H1 (cell line): Measurements from ENCODE around the gene TNF. TPM values are rescaled to one million over a fixed set of nuclear protein-coding genes. Genes with fewer than 3 reads are reported as not detected.

Source experiments
- CTCF ChIA-PET: fragments of 300-600 bp; sonication (Branson Sonifier 250); formaldehyde crosslinking; loops from one replicate; lab custom pipeline; 2021; ENCODE audit not compliant: partially characterized antibody; lab: Charles Lee
- POLR2A ChIA-PET: fragments of 300-600 bp; sonication (Branson Sonifier 250); formaldehyde crosslinking; loops from one replicate; lab custom pipeline; 2021; ENCODE audit warnings: inconsistent platforms; ENCODE audit not compliant: partially characterized antibody; lab: Charles Lee
- DNase-seq, 2 experiments: peaks; one replicate each; pipeline versions ENCODE4 v3.0.0 to v3.0.0-alpha.2; 2010 to 2022; ENCODE audit warnings: low spot score in 2 of 2, low read depth in 1 of 2, mixed read lengths in 1 of 2
- FAIRE-seq: peaks from 2 replicates; lab custom pipeline; 2011; peaks lifted over from hg19 to GRCh38; lab: Jason Lieb, UNC
- H2AFZ ChIP-seq: 2 replicates; pipeline ENCODE4 v1.8.1; 2012; ENCODE audit warnings: low read length, inconsistent platforms
- H2AK5ac ChIP-seq: 2 replicates; pipeline ENCODE4 v1.6.1; 2013; ENCODE audit warnings: low read depth, low read length
- H2BK120ac ChIP-seq: replicated peaks from 2 replicates; pipeline ENCODE3; 2013; ENCODE audit warnings: low read depth, low read length, inconsistent platforms
- H2BK12ac ChIP-seq: 2 replicates; pipeline ENCODE4 v1.6.1; 2013; ENCODE audit warnings: low read depth, low read length
- H2BK15ac ChIP-seq: 2 replicates; pipeline ENCODE4 v1.6.1; 2013; ENCODE audit warnings: low read length
- H2BK20ac ChIP-seq: 2 replicates; pipeline ENCODE4 v1.6.1; 2013; ENCODE audit warnings: low read length
- H2BK5ac ChIP-seq: 2 replicates; pipeline ENCODE4 v1.6.1; 2013; ENCODE audit warnings: low read depth, low read length
- H3K14ac ChIP-seq: 2 replicates; pipeline ENCODE4 v1.6.1; 2013; ENCODE audit warnings: inconsistent platforms; ENCODE audit not compliant: insufficient read length
- H3K18ac ChIP-seq: 2 replicates; pipeline ENCODE4 v1.6.1; 2013; ENCODE audit warnings: low read length; ENCODE audit errors: extremely low read depth
- H3K23ac ChIP-seq: 2 replicates; pipeline ENCODE4 v1.6.1; 2013; ENCODE audit warnings: inconsistent platforms; ENCODE audit not compliant: insufficient read length
- H3K23me2 ChIP-seq: 2 replicates; pipeline ENCODE4 v1.6.1; 2013; ENCODE audit warnings: low read depth, low read length
- H3K27ac ChIP-seq: 2 replicates; pipeline ENCODE4 v1.6.1; 2011; ENCODE audit warnings: low read depth, low read length, inconsistent platforms
- H3K27me3 ChIP-seq, 4 experiments: replicated peaks in 1 of 4; 1 replicate in 1 of 4; 2 replicates in 3 of 4; pipeline versions ENCODE4 v1.6.1 to v1.8.1; 2011 to 2013; ENCODE audit warnings: low read length in 3 of 4, mild to moderate bottlenecking in 3 of 4, inconsistent platforms in 2 of 4, mixed read lengths in 2 of 4, moderate library complexity in 1 of 4; ENCODE audit not compliant: control insufficient read depth in 3 of 4, insufficient read depth in 3 of 4; ENCODE audit errors: extremely low read depth in 1 of 4
- H3K36me3 ChIP-seq, 4 experiments: 2 replicates each; pipeline versions ENCODE4 v1.6.1 to v1.8.1; 2011 to 2013; ENCODE audit warnings: mild to moderate bottlenecking in 4 of 4, low read length in 3 of 4, moderate library complexity in 2 of 4, control low read depth in 1 of 4, inconsistent platforms in 1 of 4; ENCODE audit not compliant: insufficient read depth in 4 of 4, control insufficient read depth in 2 of 4
- H3K4ac ChIP-seq: replicated peaks from 2 replicates; pipeline ENCODE3; 2013; ENCODE audit warnings: low read length, low read depth, mixed read lengths, inconsistent platforms; ENCODE audit not compliant: insufficient read length
- H3K4me1 ChIP-seq, 4 experiments: replicated peaks in 1 of 4; 1 replicate in 1 of 4; 2 replicates in 3 of 4; pipeline versions ENCODE4 v1.6.1 to v1.8.1; 2011 to 2013; ENCODE audit warnings: low read length in 3 of 4, inconsistent platforms in 2 of 4, mixed read lengths in 1 of 4; ENCODE audit not compliant: insufficient read depth in 4 of 4, control insufficient read depth in 3 of 4
- H3K4me2 ChIP-seq, 2 experiments: 2 replicates each; pipeline versions ENCODE4 v1.6.1 to v1.8.1; 2011 to 2013; ENCODE audit warnings: low read depth in 2 of 2, low read length in 2 of 2, control low read depth in 1 of 2, inconsistent platforms in 1 of 2, mild to moderate bottlenecking in 1 of 2; ENCODE audit not compliant: insufficient read depth in 1 of 2
- H3K4me3 ChIP-seq, 4 experiments: fragments of 200-600, 300-600 bp in 1 of 4; sonication (generic), shearing (Covaris generic), sonication (Bioruptor Twin) in 1 of 4; 2 replicates each; pipeline versions ENCODE4 v1.5.1 to v1.8.1; 2011 to 2016; ENCODE audit warnings: low read length in 4 of 4, low read depth in 3 of 4, control low read depth in 2 of 4, inconsistent platforms in 2 of 4, mild to moderate bottlenecking in 2 of 4, mixed read lengths in 1 of 4, moderate library complexity in 1 of 4; ENCODE audit not compliant: insufficient read depth in 2 of 4; ENCODE audit errors: extremely low read depth in 1 of 4
- H3K56ac ChIP-seq: replicated peaks from 2 replicates; pipeline ENCODE3; 2013; ENCODE audit warnings: low read depth, mild to moderate bottlenecking, mixed read lengths, low read length, inconsistent platforms; ENCODE audit not compliant: insufficient read length
- H3K79me1 ChIP-seq: 2 replicates; pipeline ENCODE4 v1.6.1; 2013; ENCODE audit warnings: low read depth, low read length, control low read depth
- H3K79me2 ChIP-seq, 2 experiments: 2 replicates each; pipeline versions ENCODE4 v1.6.1 to v1.8.1; 2012 to 2013; ENCODE audit warnings: low read length in 2 of 2, mild to moderate bottlenecking in 2 of 2, inconsistent platforms in 1 of 2; ENCODE audit not compliant: insufficient read depth in 2 of 2, control insufficient read depth in 1 of 2
- H3K9ac ChIP-seq, 4 experiments: replicated peaks in 1 of 4; 1 replicate in 1 of 4; 2 replicates in 3 of 4; pipeline versions ENCODE4 v1.6.1 to v1.8.1; 2011 to 2013; ENCODE audit warnings: low read depth in 3 of 4, low read length in 3 of 4, control low read depth in 2 of 4, mild to moderate bottlenecking in 2 of 4, moderate library complexity in 2 of 4, inconsistent platforms in 1 of 4; ENCODE audit errors: extremely low read depth in 1 of 4
- H3K9me3 ChIP-seq, 2 experiments: 2 replicates each; pipeline versions ENCODE4 v1.6.1 to v1.8.1; 2012 to 2013; ENCODE audit warnings: mild to moderate bottlenecking in 2 of 2, moderate library complexity in 2 of 2, control low read depth in 1 of 2, inconsistent platforms in 1 of 2, low read depth in 1 of 2, low read length in 1 of 2, mixed read lengths in 1 of 2; ENCODE audit not compliant: insufficient read depth in 2 of 2
- H4K20me1 ChIP-seq, 2 experiments: replicated peaks in 1 of 2; 2 replicates each; pipeline versions ENCODE3 to v1.8.1; 2011 to 2013; ENCODE audit warnings: inconsistent platforms in 2 of 2, low read length in 2 of 2, mild to moderate bottlenecking in 1 of 2; ENCODE audit not compliant: insufficient read depth in 2 of 2, control insufficient read depth in 1 of 2
- H4K5ac ChIP-seq: 2 replicates; pipeline ENCODE4 v1.6.1; 2013; ENCODE audit warnings: low read length, low read depth, mixed read lengths, inconsistent platforms; ENCODE audit not compliant: insufficient read length
- H4K8ac ChIP-seq: 2 replicates; pipeline ENCODE4 v1.8.0; 2013; ENCODE audit warnings: mild to moderate bottlenecking, moderate library complexity, low read length, inconsistent platforms; ENCODE audit not compliant: insufficient read depth; ENCODE audit errors: extremely low read depth
- H4K91ac ChIP-seq: replicated peaks from 2 replicates; pipeline ENCODE3; 2013; ENCODE audit warnings: low read length, mixed read lengths, inconsistent platforms; ENCODE audit not compliant: insufficient read length
- BCL11A ChIP-seq, 2 experiments: IDR thresholded peaks; one replicate each; pipeline ENCODE4 v1.6.1; 2011; ENCODE audit warnings: low read depth in 2 of 2, low read length in 2 of 2, mild to moderate bottlenecking in 2 of 2
- CTBP2 ChIP-seq: IDR thresholded peaks from 2 replicates; pipeline ENCODE4 v1.7.0; 2011; ENCODE audit warnings: borderline replicate concordance, mild to moderate bottlenecking, moderate library complexity, mixed read lengths, low read length; ENCODE audit not compliant: insufficient read depth, insufficient read length
- EP300 ChIP-seq, 2 experiments: IDR thresholded peaks; 1 replicate in 1 of 2; 2 replicates in 1 of 2; pipeline ENCODE4 v1.6.1; 2011 to 2012; ENCODE audit warnings: low read depth in 2 of 2, low read length in 2 of 2, mild to moderate bottlenecking in 2 of 2, borderline replicate concordance in 1 of 2, inconsistent platforms in 1 of 2, moderate library complexity in 1 of 2
- HDAC6 ChIP-seq: IDR thresholded peaks from one replicate; pipeline ENCODE4 v1.7.1; 2012; ENCODE audit warnings: low read depth, mild to moderate bottlenecking, inconsistent platforms, low read length, moderate library complexity
- JUN ChIP-seq: IDR thresholded peaks from 2 replicates; pipeline ENCODE4 v1.6.1; 2011; ENCODE audit warnings: low read depth, mild to moderate bottlenecking, improper control_type of control experiment, low read length
- POLR2AphosphoS5 ChIP-seq: IDR thresholded peaks from 2 replicates; pipeline ENCODE4 v1.6.1; 2011; ENCODE audit warnings: low read depth, low read length
- POU5F1 ChIP-seq: IDR thresholded peaks from 2 replicates; pipeline ENCODE4 v1.6.1; 2011; ENCODE audit warnings: low read depth, mild to moderate bottlenecking, low read length, moderate library complexity
- RXRA ChIP-seq: IDR thresholded peaks from 2 replicates; pipeline ENCODE4 v1.6.1; 2011; ENCODE audit warnings: low read depth, mild to moderate bottlenecking, low read length, moderate library complexity; ENCODE audit not compliant: insufficient read depth
- TAF7 ChIP-seq: optimal IDR thresholded peaks from 2 replicates; pipeline ENCODE3; 2011; ENCODE audit warnings: low read depth, mild to moderate bottlenecking, inconsistent platforms, low read length, moderate library complexity, borderline replicate concordance
- WGBS, 2 experiments: shearing (Covaris generic) in 1 of 2; methylation state at CpG; one replicate each; pipeline versions ENCODE4 v1.1.6 to v1.1.7; 2013 to 2015; ENCODE audit warnings: low lambda C conversion rate in 2 of 2, mixed read lengths in 2 of 2, inconsistent platforms in 1 of 2, low coverage in 1 of 2, missing lambda C conversion rate in 1 of 2; ENCODE audit not compliant: insufficient replicate concordance in 2 of 2, insufficient coverage in 1 of 2, insufficient read length in 1 of 2; ENCODE audit errors: extremely low coverage in 1 of 2, missing lambda C conversion rate in 1 of 2; 5-methylcytosine and 5-hydroxymethylcytosine counted together
- polyA plus RNA-seq, 7 experiments: library from polyadenylated mRNA; depleted of rRNA in 3 of 7; stranded (reverse) in 5 of 7; unstranded in 2 of 7; fragments of >200 nt in 5 of 7; fragments of 200-250 nt in 2 of 7; gene quantifications; 1 replicate in 5 of 7; 2 replicates in 1 of 7; 4 replicates in 1 of 7; pipeline versions ENCODE4 v1.2.1 to v1.2.3, GENCODE V29; 2011 to 2013; ENCODE audit warnings: missing spikeins in 2 of 7, mixed read lengths in 2 of 7
- total RNA-seq: library from RNA; stranded (reverse); fragmentation: NEBNext Ultra II Directional; extraction: Animal tissue kit (Norgen Biotek cat#: 25700); gene quantifications from 2 replicates; pipeline ENCODE4 v1.2.1, GENCODE V29; 2021

Gene TNF
- total and polyA plus RNA-seq, 2 of the 8 experiments (the other 6 are each of a cell fraction or from before 2014, with no cell fraction given): not detected

GRCh38 chr6:31624070-31624469 lies 48.7 kb downstream of the TNF start:
- no peak for FAIRE-seq
- peaks cover 24 to 46% of the 10 kb centered on the region in 2 experiments for H3K79me2 ChIP-seq
- H2BK12ac ChIP-seq: no peak overlapping the region
- H3K56ac ChIP-seq: no peak overlapping the region
- no peak overlapping the region for H3K4me2 ChIP-seq
- H3K27ac ChIP-seq: no peak overlapping the region
- no peak overlapping the region for H3K18ac ChIP-seq
- peaks cover 4 to 21% of the 10 kb centered on the region in 2 experiments for H4K20me1 ChIP-seq
- peaks cover 15% of the 10 kb centered on the region; the same call in 1 of the 2 replicates for H3K79me1 ChIP-seq
- CTCF ChIA-PET: interaction anchor here (0.6 to 2.7 kb wide), 2 partner anchors 77 to 117 kb away, joined by 3 to 9 read pairs; partner anchors contain the start of genes ATP6V1G2 and NFKBIL1
- no peak overlapping the region for H2BK15ac ChIP-seq
- H4K8ac ChIP-seq: peak overlapping the region; percentile 59; the same call in 1 of the 2 replicates
- no peak overlapping the region for H3K4me3 ChIP-seq
- no peaks in the 10 kb centered on the region for H3K27me3 ChIP-seq
- H3K14ac ChIP-seq: no peak overlapping the region
- DNase-seq: no peak
- no peaks in the 10 kb centered on the region for H3K9me3 ChIP-seq
- H2BK120ac ChIP-seq: no peak overlapping the region
- no peak overlapping the region for H3K23ac ChIP-seq
- H3K36me3 ChIP-seq: peaks cover 58 to 72% (median 62%) of the 10 kb centered on the region in 4 experiments
- H3K4me1 ChIP-seq: peaks cover 0 to 2% (median 0%) of the 10 kb centered on the region in 4 experiments; a peak in 1 of 7 replicates
- H2AFZ ChIP-seq: no peak overlapping the region
- 97% methylated on average over 10 of the region's 10 CpGs; no CpG with 5 or more reads in 1 of the 2 experiments for WGBS, 2 experiments
- H2AK5ac ChIP-seq: no peak overlapping the region
- peaks cover 5% of the 10 kb centered on the region; the same call in 1 of the 2 replicates for H3K23me2 ChIP-seq
- H3K9ac ChIP-seq: no peak overlapping the region
- H4K5ac ChIP-seq: no peak overlapping the region
- H2BK5ac ChIP-seq: no peak overlapping the region
- H4K91ac ChIP-seq: no peak overlapping the region
- H2BK20ac ChIP-seq: no peak overlapping the region
- H3K4ac ChIP-seq: no peak overlapping the region
- POLR2A ChIA-PET: interaction anchor here (0.6 to 34.9 kb wide), 6 partner anchors 15 to 92 kb away, joined by 3 to 883 read pairs (median 105); partner anchors contain the start of genes APOM, ATP6V1G2, BAG6 and C6orf47
- TF ChIP-seq EP300 (IDR thresholded peaks at IDR 0.05; ENCODE audit: borderline replicate concordance in 1 of 2, low read depth in 2 of 2, low read length in 2 of 2) (no peak), POLR2AphosphoS5 (no peak), HDAC6 (no peak), RXRA (no peak), CTBP2 (no peak), TAF7 (no peak), POU5F1 (no peak), JUN (no peak), BCL11A (IDR thresholded peaks at IDR 0.05; ENCODE audit: low read depth in 2 of 2, low read length in 2 of 2) (no peak)
